ENCODE data around the gene HMHB1.
"Not testable (repeated sequence)": the region's sequence is repeated elsewhere in the genome, so short reads cannot be mapped to it uniquely, and the experiment has no call there.

HMHB1 gene

DNA sequence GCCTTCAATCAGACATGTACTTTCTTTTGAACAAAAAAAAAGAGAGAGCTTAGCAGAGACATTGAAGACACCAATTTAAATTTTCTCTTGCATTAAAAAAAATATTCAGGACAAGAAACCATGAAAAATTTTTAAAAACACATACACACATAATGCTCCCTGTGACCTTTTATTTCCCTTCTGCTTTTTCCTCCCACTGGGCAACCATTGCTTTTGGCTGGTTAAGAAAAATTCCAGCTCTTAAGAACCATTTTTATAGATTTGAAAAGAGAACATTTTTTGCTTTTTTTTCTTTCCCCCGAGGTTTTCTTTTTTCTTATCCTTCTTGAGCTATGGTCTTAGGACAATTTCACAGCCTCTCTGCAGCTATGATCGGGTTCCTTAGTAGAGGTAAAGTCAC is 6.1 kb upstream of the HMHB1 start:
- no peak for FAIRE-seq

DNA sequence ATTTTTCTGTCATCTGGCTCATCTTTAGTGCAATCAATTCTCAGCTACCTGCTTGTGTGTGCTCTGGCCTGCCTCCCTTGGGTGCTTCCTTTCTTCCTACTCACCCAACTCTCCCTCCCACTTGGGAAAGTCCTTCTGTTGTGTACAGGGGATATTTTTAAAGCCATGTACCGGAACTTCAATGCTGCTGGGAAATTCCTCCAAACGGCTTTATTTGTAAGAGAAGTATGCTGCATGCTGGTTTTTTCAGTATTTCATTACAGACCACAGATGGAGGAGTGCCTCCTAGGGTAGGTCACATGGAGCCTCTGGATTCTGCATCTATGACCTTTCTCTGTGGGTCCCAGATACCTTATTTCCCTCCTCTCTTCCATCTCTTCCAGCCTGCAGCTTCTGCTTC is 5.4 kb upstream of the HMHB1 start:
- FAIRE-seq = no peak

DNA sequence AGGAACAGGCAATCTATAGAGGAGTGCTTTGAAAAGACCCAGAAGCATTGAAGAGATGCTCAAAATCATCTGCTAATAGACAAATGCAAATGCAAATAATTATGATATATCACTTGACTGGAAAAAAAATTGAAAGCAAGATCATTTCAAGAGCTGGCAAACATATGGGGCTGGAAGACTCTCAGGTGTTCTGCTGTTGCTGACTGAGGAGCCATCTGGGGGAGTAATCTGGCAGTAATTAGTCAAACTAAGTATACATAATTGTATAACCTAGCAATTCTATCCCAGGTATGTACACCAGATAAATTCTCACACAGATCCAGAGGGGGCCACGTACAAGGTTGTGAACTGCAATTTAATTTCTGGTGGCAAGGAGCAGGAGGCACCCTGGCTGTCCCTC is 4.6 kb upstream of the HMHB1 start:
- no peak for FAIRE-seq

DNA sequence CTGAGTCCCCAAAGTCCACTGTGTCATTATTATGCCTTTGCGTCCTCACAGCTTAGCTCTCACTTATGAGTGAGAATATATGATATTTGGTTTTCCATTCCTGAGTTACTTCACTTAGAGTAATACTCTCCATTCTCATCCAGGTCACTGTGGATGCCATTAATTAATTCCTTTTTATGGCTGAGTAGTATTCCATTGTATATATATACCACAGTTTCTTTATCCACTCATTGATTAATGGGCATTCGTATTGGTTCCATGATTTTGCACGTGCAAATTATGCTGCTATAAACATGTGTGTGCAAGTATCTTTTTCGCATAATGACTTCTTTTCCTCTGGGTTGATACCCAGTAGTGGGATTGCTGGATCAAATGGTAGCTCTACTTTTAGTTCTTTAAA is 4.4 kb downstream of the HMHB1 start:
- not testable (repeated sequence) for FAIRE-seq

DNA sequence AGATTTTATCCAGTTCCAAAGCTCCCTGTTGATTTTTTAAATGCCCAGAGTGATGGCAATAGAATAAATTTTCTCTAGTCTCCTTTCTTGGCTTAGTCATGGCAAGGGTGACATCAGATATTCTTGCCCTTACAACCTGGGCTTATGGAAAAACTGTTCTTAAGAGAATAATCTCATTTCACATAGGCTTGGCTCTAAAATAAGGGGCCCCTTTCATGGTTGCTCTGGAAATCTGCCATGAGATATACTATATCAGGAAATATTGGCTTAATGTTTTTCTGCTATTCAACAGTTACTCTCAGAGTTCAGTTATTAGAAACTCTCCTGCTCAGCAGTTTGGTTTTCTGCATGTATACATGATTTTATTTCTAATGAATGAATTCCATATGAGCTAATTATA is 7.8 kb downstream of the HMHB1 start:
- no peak for FAIRE-seq

DNA sequence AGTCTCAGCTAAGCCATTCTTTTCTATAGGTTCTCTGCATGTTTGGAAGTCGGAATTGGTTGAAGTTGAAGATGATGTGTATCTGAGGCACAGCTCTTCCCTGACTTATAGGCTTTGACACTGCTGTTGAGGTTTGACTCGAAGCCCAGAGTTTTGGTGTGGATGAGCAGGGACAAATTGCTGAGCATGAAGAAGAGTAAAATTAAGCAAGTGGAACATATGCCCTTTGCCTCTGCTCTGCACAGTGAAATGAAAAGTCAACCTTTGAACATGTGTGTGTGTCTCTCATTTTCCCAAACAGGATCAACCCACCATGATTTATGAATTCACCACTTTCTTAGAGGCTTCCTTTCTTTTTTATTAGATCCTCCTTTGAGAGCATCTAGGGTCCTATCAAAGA is 8.5 kb downstream of the HMHB1 start:
- no peak for FAIRE-seq

DNA sequence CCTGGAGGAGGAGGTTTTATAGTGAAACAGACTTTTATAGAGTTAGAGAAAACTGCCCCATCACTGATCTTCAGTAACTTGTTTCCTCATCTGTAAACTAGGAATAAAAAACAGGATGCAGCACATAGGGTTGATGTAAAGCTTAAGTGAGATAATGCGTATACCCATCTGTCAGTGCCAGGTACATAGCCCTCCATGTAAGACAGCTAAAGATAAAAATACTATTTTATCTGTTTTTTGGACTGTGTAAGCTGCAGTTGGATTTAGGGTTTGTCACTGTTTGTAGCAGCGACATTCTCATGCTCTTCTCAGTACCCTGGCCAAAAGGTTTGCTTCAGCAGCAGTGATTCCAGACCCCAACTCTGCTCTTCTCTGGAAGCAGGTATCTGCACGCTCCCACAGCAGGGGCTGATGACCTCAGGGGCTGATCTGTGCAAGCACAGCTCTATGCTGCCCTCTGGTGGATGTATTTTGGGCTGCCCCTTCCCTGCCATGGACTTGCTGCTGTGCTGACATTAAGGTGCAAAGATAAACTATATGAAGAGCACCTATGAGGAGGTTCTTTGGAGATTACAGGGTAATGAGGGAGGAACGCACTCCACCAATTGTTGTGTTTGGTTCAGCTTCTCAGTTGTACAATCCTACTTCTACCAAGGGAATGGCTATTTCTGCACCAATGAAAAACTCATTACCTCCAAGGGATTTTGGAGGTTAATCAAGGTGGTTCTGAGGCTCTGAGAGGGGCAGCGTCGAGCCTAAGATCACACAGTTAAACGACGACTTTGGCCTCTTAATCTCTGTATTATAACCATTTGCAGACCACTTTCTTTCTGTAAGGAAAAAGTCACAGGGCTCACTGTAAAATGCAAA is 13.1 kb downstream of the HMHB1 start:
- FAIRE-seq = no peak

DNA sequence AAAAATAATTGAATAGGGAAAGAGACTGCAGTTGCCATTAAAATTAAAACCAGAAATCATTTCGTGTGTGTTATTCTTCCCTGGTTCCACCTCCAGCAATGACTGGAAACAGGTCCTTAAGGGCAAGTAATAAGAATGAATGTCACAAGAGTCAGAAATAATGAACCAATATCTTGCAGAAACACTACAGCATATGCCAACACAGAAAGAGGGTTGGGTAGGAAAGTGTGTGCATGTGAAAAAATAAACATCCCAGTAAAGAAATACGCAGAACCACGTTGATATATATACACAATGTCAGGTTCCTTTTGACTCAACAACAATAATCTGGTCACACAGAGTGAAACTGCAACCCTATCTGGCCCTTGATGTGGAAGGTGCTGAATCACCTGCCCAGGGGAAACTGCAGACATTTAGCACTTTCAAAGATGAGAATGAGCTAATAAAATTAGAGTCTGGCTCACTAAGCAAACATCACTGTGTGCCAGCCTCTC is 15.0 kb downstream of the HMHB1 start:
- FAIRE-seq = no peak

DNA sequence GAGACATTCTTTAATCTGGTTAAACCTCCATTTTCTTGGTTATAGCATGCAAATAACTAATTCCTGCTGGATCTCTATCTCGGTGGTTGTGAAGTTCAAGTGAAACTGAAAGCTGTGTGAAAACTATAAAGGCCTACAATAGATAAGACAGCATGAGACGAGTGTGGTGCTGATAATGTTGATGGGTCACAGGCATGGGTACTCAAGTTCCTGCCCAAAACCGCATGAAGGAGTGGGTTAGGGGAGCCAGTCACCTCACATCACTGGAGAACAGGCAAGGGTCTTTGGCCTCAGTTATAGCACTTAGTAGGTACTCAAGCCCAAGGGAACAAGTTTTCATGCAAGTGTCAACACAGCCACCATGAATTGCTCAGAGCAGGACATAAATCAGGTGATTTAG is 16.7 kb downstream of the HMHB1 start:
- FAIRE-seq = no peak

DNA sequence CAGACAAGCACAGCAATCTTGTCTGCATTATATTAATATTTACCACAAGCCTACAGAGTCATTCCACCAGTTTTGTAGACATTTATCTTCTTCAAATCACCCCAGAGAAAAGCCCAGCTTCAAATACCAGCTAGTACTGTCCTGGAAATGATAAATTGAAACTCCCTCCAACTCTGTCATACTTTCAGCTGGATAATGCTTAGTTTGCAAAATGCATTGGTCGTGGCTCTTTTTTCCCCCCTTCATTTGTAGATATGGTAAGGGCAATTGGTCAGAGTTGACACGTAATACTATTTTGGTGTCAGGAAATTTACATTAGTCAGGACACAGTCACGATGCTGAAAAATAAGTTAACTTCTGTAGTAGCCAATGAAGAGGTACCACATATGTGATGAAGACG is 21.2 kb downstream of the HMHB1 start:
- FAIRE-seq = no peak

DNA sequence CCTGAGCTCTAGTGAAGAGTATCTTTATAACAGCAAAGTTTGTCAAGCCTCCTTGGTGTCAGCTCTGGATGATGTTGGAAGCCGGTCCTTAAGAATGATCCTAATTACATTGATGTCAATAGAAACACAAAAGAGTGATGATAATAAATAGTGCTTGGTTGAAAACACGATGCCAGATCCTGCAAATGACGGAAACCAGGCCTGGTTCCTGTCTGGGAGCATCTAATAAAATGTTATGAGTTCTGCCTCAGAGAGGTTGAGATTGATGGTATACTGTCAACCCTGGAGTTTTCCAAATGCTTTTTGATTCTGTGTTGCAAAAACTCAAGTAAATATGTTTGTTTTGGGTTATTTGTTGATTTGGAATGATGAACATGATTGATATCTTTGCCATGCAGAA is 23.3 kb downstream of the HMHB1 start:
- no peak for FAIRE-seq

DNA sequence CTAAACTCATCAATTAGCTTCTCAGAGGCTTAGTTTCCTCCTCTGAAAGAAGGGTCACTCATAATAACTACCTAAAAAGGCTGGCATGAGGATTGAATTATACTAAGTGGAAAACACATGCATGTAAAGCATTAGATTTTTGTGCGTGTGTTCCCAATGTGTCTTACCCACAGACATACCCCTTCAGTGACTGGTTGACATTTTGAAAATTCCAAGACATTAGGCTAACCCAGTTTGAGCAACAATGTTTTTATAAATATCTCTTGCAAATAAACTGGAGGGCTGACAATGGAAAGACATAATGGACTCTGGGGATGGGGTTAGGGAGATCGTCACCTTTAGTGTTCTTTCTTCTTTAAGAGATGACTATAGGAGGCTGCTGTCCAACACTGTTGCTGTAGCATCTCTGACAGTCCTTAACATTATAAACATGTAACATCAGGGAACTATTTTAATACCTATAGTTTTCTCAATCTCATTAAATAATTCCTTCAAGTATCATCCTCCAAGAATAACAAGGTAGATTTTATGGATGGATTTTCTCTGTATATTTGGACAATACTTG is 24.3 kb downstream of the HMHB1 start:
- FAIRE-seq = no peak

DNA sequence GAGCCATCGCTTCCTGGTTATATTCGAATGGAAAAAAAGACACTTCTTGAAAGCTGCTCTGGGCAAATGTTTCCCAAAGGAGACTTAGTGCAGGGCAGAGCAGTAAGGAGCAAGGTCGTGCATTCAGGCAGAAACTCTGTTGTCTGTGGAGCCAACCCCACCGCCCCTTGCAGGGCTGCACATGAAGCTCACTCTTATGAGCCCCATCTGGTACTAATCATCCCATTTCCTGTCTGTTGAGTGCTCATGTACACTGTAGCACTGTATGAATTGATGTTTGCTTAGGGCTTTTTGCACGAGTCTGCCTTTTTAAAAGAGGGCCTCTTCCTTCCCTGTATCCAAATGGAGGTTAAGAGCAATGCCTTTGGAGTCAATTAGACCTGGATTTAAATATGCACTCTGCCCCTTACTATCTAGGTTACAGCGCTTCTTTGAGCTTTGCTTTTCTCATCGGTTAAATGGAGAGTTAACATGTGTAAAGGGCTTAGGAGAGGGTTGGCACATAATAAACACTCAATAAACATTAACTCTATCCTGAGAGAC is 25.4 kb downstream of the HMHB1 start:
- no peak for FAIRE-seq

DNA sequence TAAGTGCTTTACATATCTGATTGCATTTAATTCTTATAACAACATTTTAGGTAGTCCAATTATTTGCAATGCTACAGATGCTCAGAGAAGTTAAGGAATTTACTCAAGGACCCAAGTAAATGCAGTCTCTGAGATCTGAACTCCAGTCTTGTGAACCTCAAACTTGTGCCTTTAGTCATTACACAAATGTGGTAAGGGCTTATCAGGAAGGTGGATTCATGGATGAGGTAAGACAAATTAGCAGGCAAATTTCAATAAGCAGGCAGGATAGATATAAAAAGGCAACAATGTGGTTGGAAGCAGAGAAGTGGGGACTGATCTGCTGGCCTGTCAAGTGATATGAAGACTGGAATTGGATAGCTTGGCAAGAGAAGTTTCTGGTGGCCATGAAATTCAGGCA is 29.5 kb downstream of the HMHB1 start:
- FAIRE-seq = no peak

DNA sequence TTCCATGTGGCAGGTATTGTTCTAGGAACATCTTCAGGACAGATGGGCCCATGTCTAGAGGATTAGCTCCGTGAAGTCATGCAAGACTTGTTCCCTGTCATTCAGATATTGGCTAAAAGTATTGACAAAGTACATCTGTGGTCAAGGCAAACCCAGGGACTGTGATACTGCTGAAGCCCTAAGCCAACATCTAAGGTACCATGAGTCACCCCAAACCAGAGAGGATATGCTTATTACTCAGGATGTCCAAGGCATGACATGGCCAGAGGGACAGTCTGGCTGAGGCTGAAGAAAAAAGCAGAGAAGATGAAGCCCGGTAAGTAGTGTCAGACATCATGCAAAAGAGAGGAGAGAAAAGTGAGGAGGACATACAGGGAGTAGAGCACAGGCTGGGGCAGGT is 31.0 kb downstream of the HMHB1 start:
- no peak for FAIRE-seq

DNA sequence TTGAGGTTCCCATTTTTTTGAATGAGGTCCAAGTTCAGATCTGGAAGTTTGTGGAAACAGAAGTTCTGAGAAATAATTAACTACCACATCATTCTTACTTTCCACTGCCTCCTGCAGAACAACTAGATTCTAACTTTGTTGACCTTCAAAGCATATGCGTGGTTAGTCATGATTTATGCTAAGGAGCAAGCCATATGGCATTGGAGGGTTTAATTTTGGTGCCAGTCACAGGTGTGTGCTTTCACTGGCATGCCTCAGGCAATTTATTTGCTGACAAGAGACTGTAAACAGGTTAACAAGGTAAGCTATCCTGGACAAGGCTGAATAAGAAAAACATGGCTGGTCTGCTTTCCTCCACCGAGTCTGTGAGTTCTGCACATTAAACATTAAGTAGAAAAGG is 31.5 kb downstream of the HMHB1 start:
- no peak for FAIRE-seq

DNA sequence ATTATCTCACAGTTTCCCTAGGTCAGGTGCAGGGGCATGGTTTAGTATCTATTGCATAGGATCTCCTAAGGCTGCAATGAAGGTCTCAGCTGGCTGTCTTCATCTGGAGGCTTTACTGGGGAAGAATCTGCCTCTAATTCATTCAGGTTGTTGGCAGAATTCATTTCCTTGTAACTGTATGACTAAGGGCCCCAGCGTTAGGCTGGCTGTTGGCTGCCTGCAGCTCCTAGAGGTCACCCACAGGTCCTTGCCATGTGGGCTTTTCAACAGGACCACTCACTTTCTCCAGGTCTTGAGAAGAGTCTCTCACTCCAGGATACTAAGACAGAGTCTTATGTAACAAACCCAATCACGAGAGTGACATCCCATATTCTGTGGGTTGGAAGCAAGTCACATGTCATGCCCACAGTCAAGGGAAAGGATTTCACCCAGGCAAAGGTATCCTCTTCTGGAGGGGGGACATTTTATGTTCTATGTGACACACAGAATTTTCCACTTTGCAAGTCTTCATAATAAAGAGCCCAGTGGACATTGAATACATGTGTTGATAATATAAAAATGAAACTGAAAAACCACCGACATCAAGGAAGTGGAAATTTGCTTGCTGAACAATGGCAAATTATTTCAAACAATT is 38.2 kb downstream of the HMHB1 start:
- FAIRE-seq = no peak

DNA sequence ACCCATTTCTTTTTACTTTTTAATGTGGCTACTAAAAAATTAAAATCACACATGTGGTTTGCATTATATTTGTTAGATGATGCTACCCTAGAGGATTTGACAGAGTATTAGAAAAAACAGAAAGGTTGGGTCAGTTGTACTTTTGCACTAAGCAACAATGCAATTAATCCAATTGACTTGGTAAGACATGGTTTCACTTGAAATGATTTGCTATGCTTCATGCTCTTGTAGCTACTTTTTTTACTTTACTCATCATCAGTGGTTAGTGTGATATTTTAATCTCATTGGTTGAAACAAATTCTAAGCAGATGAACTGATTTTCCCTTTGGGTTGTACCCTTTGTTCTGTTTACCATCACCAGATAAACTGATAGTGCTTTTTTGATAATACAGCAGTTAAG is 39.4 kb downstream of the HMHB1 start:
- no peak for FAIRE-seq

DNA sequence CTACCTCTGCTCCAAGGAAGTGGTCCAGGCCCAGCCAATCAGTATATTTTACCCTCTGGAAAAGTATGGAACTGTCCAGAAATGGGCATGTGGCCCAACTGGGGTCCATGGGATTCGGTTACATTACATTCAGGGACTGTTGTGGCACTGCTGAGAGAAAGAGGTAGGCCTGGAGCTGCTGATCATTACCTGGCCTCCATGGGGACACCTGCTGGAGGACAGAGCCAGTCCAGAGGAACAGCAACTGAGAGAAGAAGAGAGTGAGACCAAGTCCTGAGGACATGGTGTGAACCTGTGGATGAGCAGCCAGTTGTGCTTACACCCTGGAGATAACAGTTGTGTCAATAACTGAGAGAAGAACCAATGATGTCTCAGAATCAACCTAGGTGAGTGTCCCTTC is 48.2 kb downstream of the HMHB1 start:
- no peak for FAIRE-seq

DNA sequence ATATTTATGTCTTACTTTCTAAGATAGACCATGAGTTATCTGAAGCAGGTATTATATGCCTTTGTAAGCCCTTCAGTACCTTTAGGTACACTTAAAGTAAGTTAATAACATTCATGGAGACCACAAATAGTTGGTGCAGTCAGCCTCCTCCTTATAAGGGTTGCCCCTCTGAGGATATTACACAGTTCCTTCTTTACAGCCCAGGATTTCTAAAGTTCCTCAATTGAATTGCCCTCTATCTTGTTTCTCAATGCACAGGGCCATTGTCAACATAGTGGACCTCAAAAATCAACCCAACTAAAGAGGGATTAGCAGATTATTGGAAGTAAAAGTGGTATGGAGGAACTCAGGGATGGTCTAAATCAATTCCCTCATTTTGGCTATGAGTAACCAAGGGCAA is 50.3 kb downstream of the HMHB1 start:
- no peak for FAIRE-seq

DNA sequence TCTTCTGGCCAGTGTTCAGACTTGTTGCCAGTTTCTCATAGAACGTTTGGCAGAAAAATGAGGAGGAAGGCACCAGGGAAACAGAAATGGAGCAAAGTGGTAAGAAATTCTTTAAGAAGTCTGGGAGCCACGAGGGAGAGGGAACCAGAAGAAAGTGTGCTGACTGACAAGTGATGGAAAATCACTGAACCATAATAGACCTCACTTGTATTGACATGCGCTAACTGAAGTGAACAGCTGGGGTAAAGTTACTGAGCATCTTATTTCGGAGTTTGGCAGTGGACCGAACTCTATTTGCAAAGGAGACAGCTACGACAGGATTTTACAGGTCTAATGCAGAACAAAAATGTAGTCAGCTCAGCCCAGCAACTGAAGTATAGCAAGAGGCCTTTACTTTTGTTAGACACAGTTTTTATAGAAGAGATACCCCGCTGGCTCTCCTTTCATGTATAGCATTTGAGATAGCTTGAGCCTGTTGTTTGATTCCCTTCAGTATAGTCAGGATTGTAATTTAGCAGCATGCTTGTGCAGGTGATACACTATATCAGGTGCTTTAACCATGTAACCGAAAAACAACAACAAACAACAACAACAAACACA is 53.6 kb downstream of the HMHB1 start:
- FAIRE-seq = no peak
